WERI-Rb-1 (cell line): ENCODE results near the gene LILRB1.

Experiments used
- DNase-seq: peaks from one replicate; pipeline ENCODE4 v3.0.0-alpha.2; 2020
- H3K27ac ChIP-seq: fragments of 250-450 bp; sonication (Bioruptor Pico); 2 replicates; pipeline ENCODE4 v1.5.1; 2020; ENCODE audit warnings: mild to moderate bottlenecking, moderate library complexity
- H3K27me3 ChIP-seq: fragments of 250-450 bp; sonication (Bioruptor Pico); 2 replicates; pipeline ENCODE4 v1.5.1; 2021; ENCODE audit warnings: mild to moderate bottlenecking, low read depth, moderate library complexity; ENCODE audit not compliant: insufficient read depth, severe bottlenecking
- H3K36me3 ChIP-seq: fragments of 250-450 bp; sonication (Bioruptor Pico); 2 replicates; pipeline ENCODE4 v1.5.1; 2020; ENCODE audit warnings: mild to moderate bottlenecking, moderate library complexity
- H3K4me3 ChIP-seq: 2 replicates; pipeline ENCODE4 v1.5.1; 2011; ENCODE audit warnings: low read depth, mild to moderate bottlenecking, control low read depth, low read length
- H3K9me3 ChIP-seq: fragments of 250-450 bp; sonication (Bioruptor Pico); 2 replicates; pipeline ENCODE4 v1.5.1; 2021; ENCODE audit warnings: mild to moderate bottlenecking, moderate library complexity; ENCODE audit not compliant: severe bottlenecking
- TF ChIP-seq, protein P1 (sequence below): IDR thresholded peaks from 2 replicates; pipeline ENCODE4 v1.5.1; 2011; ENCODE audit warnings: low read depth, mild to moderate bottlenecking, control low read depth, inconsistent platforms, low read length

Gene LILRB1

DNA sequence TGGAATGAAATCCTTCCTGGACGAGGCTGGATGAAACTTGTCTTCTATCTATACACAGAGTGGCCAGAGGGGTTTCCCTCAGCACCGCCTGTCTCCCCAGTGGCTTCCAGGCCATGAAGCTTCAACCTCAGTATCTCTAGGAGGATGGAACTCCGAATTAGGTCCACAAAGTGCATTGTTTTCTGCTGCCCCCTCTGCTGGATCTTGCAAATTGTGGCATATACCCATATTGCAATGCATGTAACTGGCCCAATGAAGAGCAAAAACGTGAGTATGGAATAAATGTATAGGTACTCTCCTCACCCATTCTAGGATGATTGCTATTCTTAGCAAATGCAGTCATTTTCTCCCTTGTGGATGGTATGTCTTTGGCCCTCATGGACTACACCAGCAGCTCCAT is 17.8 kb downstream of the LILRB1 start:
- TF ChIP-seq, protein P1, sequence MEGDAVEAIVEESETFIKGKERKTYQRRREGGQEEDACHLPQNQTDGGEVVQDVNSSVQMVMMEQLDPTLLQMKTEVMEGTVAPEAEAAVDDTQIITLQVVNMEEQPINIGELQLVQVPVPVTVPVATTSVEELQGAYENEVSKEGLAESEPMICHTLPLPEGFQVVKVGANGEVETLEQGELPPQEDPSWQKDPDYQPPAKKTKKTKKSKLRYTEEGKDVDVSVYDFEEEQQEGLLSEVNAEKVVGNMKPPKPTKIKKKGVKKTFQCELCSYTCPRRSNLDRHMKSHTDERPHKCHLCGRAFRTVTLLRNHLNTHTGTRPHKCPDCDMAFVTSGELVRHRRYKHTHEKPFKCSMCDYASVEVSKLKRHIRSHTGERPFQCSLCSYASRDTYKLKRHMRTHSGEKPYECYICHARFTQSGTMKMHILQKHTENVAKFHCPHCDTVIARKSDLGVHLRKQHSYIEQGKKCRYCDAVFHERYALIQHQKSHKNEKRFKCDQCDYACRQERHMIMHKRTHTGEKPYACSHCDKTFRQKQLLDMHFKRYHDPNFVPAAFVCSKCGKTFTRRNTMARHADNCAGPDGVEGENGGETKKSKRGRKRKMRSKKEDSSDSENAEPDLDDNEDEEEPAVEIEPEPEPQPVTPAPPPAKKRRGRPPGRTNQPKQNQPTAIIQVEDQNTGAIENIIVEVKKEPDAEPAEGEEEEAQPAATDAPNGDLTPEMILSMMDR, result no peak

DNA sequence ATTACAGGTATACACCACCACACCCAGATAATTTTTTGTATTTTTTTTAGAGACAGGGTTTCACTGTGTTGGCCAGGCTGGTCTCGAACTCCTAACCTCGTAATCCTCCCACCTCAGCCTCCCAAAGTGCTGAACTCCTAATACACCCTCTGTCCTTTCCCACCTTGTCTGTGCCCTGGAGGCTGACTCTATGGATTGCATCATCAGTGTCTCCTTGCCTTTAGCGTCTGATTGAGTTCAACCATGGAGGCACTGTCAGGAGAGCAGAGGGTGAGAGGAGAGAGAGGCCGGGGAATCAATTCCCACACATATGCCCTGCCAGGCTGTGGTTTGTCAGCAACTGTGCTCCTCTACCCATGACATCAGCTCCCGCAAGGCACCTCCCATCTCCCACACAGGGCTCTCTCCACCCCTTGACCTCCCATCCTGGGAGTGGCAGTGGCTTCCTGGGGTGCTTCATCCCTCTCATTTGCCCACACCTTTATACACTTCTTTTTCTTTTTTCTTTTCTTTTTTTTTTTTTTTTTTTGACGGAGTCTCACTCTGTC is 19.9 kb downstream of the LILRB1 start:
- no peak overlapping the region for H3K4me3 ChIP-seq
- peaks cover 79% of the 10 kb centered on the region for H3K27me3 ChIP-seq
- no peaks in the 10 kb centered on the region for H3K36me3 ChIP-seq
- no peak overlapping the region for H3K27ac ChIP-seq
- TF ChIP-seq, protein P1, result no peak
- H3K9me3 ChIP-seq, result peaks cover 3% of the 10 kb centered on the region
- DNase-seq, result no peak

More for the DNA sequence above, 17.8 kb downstream of the LILRB1 start:
- no peaks in the 10 kb centered on the region for H3K36me3 ChIP-seq
- peaks cover 3% of the 10 kb centered on the region for H3K9me3 ChIP-seq
- H3K4me3 ChIP-seq, result no peak overlapping the region
- peaks cover 64% of the 10 kb centered on the region for H3K27me3 ChIP-seq
- H3K27ac ChIP-seq, result no peak overlapping the region
- DNase-seq, result no peak

- TF ChIP-seq, protein P1, result 0 out of 2 replicates have a peak, but pooled peaks have one; percentile 14
- no peak overlapping the region for H3K27ac ChIP-seq
- no peaks in the 10 kb centered on the region for H3K9me3 ChIP-seq
- H3K27me3 ChIP-seq, result peaks cover 72% of the 10 kb centered on the region
- no peak overlapping the region for H3K4me3 ChIP-seq
- no peak for DNase-seq
- H3K36me3 ChIP-seq, result no peaks in the 10 kb centered on the region
These were observed 23.0 kb downstream of the LILRB1 start for GRCh38 chr19:54653181-54653809.

DNA sequence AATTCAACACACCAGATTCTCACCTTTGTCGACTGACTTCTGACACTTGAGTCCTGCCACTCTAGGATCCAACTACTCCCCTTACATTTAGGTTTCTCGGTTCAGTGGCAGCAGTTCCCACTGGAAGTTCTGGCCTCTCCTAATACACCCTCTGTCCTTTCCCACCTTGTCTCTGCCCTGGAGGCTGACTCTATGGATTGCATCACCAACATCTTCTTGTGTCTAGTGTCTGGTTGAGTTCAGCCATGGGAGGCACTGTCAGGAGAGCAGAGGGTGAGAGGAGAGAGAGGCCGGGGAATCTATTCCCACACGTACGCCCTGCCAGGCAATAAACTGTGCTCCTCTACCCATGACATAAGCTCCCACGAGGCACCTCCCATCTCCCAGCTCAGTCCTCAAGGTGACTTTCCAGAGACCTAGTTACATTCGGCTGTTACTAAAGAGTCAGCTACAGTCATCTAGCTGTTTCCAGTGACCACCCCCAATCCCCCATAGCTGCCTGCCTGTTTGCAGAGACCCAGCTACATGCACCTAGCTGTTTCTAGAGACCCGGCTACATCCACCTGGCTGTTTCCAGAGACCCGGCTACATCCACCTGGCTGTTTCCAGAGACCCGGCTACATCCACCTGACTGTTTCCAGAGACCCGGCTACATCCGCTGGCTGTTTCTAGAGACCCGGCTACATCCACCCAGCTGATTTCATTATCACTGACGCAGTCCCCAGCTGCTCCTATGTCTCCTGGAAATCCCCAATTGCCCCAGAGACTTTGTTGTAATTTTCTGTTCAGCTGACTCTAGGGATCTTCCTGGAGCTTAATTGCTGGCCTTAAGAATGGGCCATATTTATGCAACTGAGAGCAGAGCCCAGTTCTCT is 24.4 kb downstream of the LILRB1 start:
- peaks cover 69% of the 10 kb centered on the region for H3K27me3 ChIP-seq
- no peak overlapping the region for H3K27ac ChIP-seq
- H3K36me3 ChIP-seq, result no peaks in the 10 kb centered on the region
- TF ChIP-seq, protein P1, result no peak
- peaks cover 5% of the 10 kb centered on the region for H3K9me3 ChIP-seq
- DNase-seq, result no peak
- H3K4me3 ChIP-seq, result no peak overlapping the region

DNA sequence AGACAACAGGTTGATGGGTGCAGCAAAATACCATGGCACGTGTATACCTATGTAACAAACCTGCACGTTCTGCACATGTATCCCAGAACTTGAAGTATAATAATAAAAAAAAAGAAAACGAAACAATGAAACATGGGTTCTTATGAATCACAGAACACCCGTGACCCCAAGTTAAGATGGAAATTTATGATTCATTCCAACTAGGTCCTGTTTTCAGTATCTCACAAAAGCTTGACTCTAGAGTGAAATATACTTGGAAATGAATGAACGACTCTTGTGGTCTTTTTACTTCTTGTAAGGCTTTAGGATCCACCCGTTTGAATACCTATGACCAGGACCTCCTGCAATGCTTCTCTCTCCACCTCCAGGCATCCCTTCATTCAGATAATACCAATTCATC is 29.0 kb downstream of the LILRB1 start:
- TF ChIP-seq, protein P1, result no peak
- no peak overlapping the region for H3K27ac ChIP-seq
- DNase-seq, result no peak

More for the DNA sequence above, 29.0 kb downstream of the LILRB1 start:
- Histone ChIP-seq H3K4me3 (no peak overlapping the region), H3K36me3 (no peaks in the 10 kb centered on the region), H3K9me3 (peaks cover 5% of the 10 kb centered on the region), H3K27me3 (peaks cover 71% of the 10 kb centered on the region)
